GM19099 (cell line): Measurements from ENCODE around the gene GIMAP2.

Experiments
- POLR2A ChIP-seq: IDR thresholded peaks from 3 replicates; pipeline ENCODE4 v1.6.1; 2011; ENCODE audit warnings: low read depth; ENCODE audit not compliant: insufficient read length; ENCODE audit errors: extremely low read depth

Gene GIMAP2

GRCh38 chr7:150668472-150668911 lies 17.0 kb upstream of the GIMAP2 start:
- no peak for TF ChIP-seq POLR2A

- no peak for TF ChIP-seq POLR2A
These were observed 16.5 kb upstream of the GIMAP2 start for GRCh38 chr7:150668977-150669376.

DNA sequence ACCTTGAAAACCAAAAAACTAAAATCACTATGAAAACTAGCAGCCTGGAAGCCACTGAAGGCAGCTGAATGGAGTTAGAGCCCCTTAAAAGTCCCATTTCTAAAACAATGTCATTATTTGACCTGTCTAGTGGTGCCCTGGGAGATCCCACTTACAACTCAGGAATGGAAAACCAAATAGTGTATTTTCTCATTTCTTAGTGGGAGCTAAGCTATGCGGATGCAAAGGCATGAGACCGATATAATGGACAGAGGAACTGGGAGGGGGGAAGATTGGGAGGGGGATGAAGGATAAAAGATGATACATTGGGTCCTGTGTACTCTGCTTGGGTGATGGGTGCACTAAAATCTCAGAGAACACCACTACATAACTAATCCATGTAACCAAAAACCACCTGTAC lies 9.8 kb upstream of the GIMAP2 start:
- TF ChIP-seq POLR2A: no peak

GRCh38 chr7:150686030-150686631 lies 625 bp downstream of the GIMAP2 start:
- no peak for TF ChIP-seq POLR2A

GRCh38 chr7:150688630-150689029 lies 3.1 kb downstream of the GIMAP2 start:
- TF ChIP-seq POLR2A: no peak

DNA sequence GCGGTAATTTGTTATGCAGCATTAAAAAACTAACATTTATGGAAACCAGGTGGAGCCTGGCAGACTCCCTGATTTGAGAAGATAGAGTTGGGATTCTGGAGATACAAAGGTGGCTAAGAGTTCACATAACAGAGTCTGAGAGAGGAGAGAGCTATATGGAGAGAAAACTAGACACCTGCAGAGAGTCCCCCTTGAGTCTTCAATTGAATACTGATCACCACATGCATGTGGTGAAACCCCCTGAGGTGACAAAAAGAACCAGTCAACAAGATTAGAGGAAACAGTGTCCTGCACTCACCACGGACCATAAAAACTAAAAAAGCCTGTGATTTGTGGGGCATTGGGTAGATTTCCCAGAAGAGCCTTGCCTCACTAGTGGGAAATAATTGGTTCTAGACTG lies 10.1 kb downstream of the GIMAP2 start:
- TF ChIP-seq POLR2A: no peak

DNA sequence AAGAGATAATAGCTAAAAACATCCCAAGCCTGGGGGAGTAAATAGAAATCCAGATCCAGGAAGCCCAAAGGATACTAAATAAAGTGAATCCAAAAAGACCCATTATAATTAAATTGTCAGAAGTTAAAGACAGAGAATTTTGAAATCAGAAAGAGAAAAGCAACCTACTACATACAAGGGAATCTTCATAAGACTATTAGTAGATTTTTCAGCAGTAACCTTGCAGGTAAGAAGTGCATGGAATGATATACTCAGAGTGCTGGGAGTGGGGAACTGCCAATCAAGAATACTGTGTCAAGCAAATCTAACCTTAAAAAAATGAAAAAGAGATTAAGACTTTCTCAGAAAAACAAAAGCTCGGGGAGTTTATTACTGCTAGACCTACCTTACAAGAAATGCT lies 17.7 kb downstream of the GIMAP2 start:
- no peak for TF ChIP-seq POLR2A

GRCh38 chr7:150715293-150715692 lies 29.8 kb downstream of the GIMAP2 start:
- TF ChIP-seq POLR2A: no peak

DNA sequence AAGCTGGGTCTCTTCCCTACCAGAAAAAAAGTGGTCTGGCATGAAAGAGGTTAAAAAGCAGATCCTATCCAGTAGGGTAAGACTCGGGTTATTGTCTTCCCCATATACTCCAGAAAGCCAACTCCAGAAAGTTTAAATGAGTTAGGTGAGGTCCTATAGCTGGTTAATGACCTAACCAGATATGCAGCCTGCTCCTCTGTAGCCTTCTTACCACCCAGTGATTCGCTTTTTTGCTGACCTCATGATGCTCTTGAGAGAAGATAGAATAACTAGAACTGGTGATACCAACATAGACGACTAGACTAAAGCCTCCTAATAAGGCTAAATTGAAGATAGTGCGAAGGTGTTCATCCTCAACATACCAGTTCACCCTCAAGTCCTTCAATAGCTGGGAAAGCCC lies 30.2 kb downstream of the GIMAP2 start:
- no peak for TF ChIP-seq POLR2A

- TF ChIP-seq POLR2A: no peak
These were observed 30.9 kb downstream of the GIMAP2 start, which contains the start of gene GIMAP1 for GRCh38 chr7:150716368-150716767. Gene GIMAP1, plus strand, starts transcription at chr7:150716613. Its CDS starts 2,435 bp downstream, at chr7:150719048.

- no peak for TF ChIP-seq POLR2A
These were observed 31.4 kb downstream of the GIMAP2 start for GRCh38 chr7:150716939-150717338.

- TF ChIP-seq POLR2A: no peak
These were observed 32.4 kb downstream of the GIMAP2 start for GRCh38 chr7:150717814-150718420.

DNA sequence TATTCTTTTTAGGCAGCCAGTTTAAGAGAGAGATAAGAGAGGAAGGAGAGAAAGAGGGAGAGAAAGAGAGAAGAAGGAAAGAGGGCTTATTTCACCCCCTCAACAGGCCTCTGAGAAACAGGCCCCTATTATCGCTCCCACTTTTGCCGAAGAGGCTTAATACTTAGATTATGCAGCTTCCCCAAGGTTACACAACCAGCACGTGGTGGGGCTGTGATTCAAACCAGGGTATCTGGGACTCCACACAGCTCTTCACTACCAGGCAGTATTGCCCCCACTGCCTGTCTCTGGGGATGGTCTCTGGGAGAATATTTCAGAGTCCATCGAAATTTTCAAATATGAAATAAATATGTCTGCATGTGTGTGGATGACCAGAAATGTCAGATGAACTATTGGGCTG lies 33.9 kb downstream of the GIMAP2 start:
- TF ChIP-seq POLR2A: no peak

DNA sequence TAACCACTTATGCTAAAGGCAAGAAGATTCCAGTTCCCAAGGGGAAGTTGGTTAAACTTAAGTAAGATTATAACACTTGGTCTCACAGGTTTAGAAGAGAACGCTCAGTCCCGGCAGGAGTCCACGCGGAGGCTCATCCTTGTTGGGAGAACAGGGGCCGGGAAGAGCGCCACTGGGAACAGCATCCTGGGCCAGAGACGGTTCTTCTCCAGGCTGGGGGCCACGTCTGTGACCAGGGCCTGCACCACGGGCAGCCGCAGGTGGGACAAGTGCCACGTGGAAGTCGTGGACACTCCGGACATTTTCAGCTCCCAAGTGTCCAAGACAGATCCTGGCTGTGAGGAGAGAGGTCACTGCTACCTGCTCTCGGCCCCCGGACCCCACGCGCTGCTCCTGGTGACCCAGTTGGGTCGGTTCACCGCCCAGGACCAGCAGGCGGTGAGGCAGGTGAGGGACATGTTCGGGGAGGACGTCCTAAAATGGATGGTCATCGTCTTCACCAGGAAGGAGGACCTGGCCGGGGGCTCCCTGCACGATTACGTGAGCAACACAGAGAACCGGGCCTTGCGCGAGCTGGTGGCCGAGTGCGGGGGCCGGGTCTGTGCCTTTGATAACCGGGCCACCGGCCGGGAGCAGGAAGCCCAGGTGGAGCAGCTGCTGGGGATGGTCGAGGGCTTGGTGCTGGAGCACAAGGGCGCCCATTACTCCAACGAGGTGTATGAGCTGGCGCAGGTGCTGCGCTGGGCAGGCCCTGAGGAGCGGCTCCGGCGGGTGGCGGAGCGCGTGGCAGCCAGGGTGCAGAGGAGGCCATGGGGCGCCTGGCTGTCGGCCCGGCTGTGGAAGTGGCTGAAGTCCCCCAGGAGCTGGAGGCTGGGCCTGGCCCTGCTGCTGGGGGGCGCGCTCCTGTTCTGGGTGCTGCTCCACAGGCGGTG lies 34.7 kb downstream of the GIMAP2 start:
- no peak for TF ChIP-seq POLR2A

- TF ChIP-seq POLR2A: no peak
These were observed 36.5 kb downstream of the GIMAP2 start for GRCh38 chr7:150721970-150722373.
